Stomach (tissue), 4 donors: ENCODE measurements around the gene PITRM1.

ENCODE experiments used
- POLR2A ChIP-seq, 4 donors: fragments of 450-650 bp; IDR thresholded peaks; one replicate each; pipeline ENCODE4 v1.6.1; 2016; ENCODE audit warnings: antibody characterized with exemption in 4 of 4, control low read depth in 2 of 4, mild to moderate bottlenecking in 1 of 4, moderate library complexity in 1 of 4
- TF ChIP-seq, protein P1 (sequence below), 7 experiments: fragments of 450-650 bp in 4 of 7; fragments of 200-600 bp in 3 of 7; sonication (generic) in 3 of 7; IDR thresholded peaks; one replicate each; pipeline ENCODE4 v1.5.1; 2016 to 2019; ENCODE audit warnings: antibody characterized with exemption in 7 of 7, control low read depth in 2 of 7, mild to moderate bottlenecking in 1 of 7

GRCh38 chr10:3195726-3196125 is 23.1 kb upstream of the PITRM1 start:
- TF ChIP-seq, protein P1, sequence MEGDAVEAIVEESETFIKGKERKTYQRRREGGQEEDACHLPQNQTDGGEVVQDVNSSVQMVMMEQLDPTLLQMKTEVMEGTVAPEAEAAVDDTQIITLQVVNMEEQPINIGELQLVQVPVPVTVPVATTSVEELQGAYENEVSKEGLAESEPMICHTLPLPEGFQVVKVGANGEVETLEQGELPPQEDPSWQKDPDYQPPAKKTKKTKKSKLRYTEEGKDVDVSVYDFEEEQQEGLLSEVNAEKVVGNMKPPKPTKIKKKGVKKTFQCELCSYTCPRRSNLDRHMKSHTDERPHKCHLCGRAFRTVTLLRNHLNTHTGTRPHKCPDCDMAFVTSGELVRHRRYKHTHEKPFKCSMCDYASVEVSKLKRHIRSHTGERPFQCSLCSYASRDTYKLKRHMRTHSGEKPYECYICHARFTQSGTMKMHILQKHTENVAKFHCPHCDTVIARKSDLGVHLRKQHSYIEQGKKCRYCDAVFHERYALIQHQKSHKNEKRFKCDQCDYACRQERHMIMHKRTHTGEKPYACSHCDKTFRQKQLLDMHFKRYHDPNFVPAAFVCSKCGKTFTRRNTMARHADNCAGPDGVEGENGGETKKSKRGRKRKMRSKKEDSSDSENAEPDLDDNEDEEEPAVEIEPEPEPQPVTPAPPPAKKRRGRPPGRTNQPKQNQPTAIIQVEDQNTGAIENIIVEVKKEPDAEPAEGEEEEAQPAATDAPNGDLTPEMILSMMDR (IDR thresholded peaks at IDR 0.05), result no peak
- TF ChIP-seq POLR2A (IDR thresholded peaks at IDR 0.05), result no peak
